Smooth muscle cell (in vitro differentiated cells): ENCODE data around the gene ROBO2. TPM values are rescaled to one million over a fixed set of nuclear protein-coding genes. Genes with fewer than 3 reads are reported as not detected.

Experiments
- DNase-seq: peaks from one replicate; lab custom pipeline; 2025; ENCODE audit not compliant: unreplicated experiment; lab: John Stamatoyannopoulos, UW
- H2AFZ ChIP-seq: fragments of 200-600 bp; sonication (generic); 2 replicates; pipeline ENCODE4 v1.6.0; 2016; ENCODE audit warnings: antibody characterized with exemption, low read depth, mild to moderate bottlenecking
- H3F3A ChIP-seq: fragments of 200-600 bp; sonication (generic); 2 replicates; pipeline ENCODE4 v1.6.0; 2017; ENCODE audit warnings: antibody characterized with exemption, low read depth
- H3K27ac ChIP-seq: fragments of 200-600 bp; sonication (generic); 2 replicates; pipeline ENCODE4 v1.5.1; 2016; ENCODE audit warnings: low read depth, mild to moderate bottlenecking
- H3K27me3 ChIP-seq: fragments of 200-600 bp; sonication (generic); 2 replicates; pipeline ENCODE4 v1.6.1; 2016; ENCODE audit warnings: low read depth, mild to moderate bottlenecking
- H3K36me3 ChIP-seq: fragments of 200-600 bp; sonication (generic); 2 replicates; pipeline ENCODE4 v1.5.1; 2016; ENCODE audit warnings: low read depth
- H3K4me1 ChIP-seq: fragments of 200-600 bp; sonication (generic); 2 replicates; pipeline ENCODE4 v1.5.1; 2016; ENCODE audit warnings: low read depth
- H3K4me2 ChIP-seq: fragments of 200-600 bp; sonication (generic); 2 replicates; pipeline ENCODE4 v1.6.0; 2016; ENCODE audit warnings: mild to moderate bottlenecking
- H3K4me3 ChIP-seq: fragments of 200-600 bp; sonication (generic); 2 replicates; pipeline ENCODE4 v1.5.1; 2016; ENCODE audit warnings: mild to moderate bottlenecking
- H3K79me2 ChIP-seq: fragments of 200-600 bp; sonication (generic); 2 replicates; pipeline ENCODE4 v1.6.0; 2016; ENCODE audit warnings: low read depth, mild to moderate bottlenecking
- H3K9ac ChIP-seq: fragments of 200-600 bp; sonication (generic); 2 replicates; pipeline ENCODE4 v1.6.0; 2016; ENCODE audit warnings: low read depth
- H3K9me3 ChIP-seq: fragments of 200-600 bp; sonication (generic); replicated peaks from 2 replicates; pipeline ENCODE4 v1.5.1; 2016; ENCODE audit warnings: low read depth
- H4K20me1 ChIP-seq: fragments of 200-600 bp; sonication (generic); 2 replicates; pipeline ENCODE4 v1.6.0; 2016; ENCODE audit warnings: low read depth
- CTCF ChIP-seq: fragments of 200-600 bp; sonication (generic); IDR thresholded peaks from 2 replicates; pipeline ENCODE4 v1.5.1; 2017; ENCODE audit warnings: borderline replicate concordance, mild to moderate bottlenecking, antibody characterized with exemption; ENCODE audit not compliant: insufficient read depth, poor library complexity, severe bottlenecking
- WGBS: methylation state at CpG from one replicate; pipeline ENCODE4 v1.1.7; 2016; ENCODE audit warnings: low lambda C conversion rate; 5-methylcytosine and 5-hydroxymethylcytosine counted together
- polyA plus RNA-seq: library from polyadenylated mRNA; unstranded; fragments of >200 nt; fragmentation: Nextera tagmentation; extraction: Ambion mirVana; gene quantifications from 2 replicates; pipeline ENCODE4 v1.2.1, GENCODE V29; 2016
- total RNA-seq: library from RNA; depleted of rRNA; stranded (reverse); fragments of >200 nt; gene quantifications from 2 replicates; pipeline ENCODE4 v1.2.3, GENCODE V29; 2014

Gene ROBO2
- total and polyA plus RNA-seq, 2 experiments from 2014 or later, result 23.9 to 54.4 TPM

GRCh38 chr3:77186728-77187127, 146.8 kb downstream of the ROBO2 start:
- no peaks in the 10 kb centered on the region for H3K9me3 ChIP-seq
- H3K9ac ChIP-seq, result no peak overlapping the region
- no peaks in the 10 kb centered on the region for H3F3A ChIP-seq
- 77% methylated on average over 4 of the region's 4 CpGs for WGBS
- no peaks in the 10 kb centered on the region for H3K27me3 ChIP-seq
- H3K27ac ChIP-seq, result no peak overlapping the region
- no peaks in the 10 kb centered on the region for H3K36me3 ChIP-seq
- no peak overlapping the region for H2AFZ ChIP-seq
- no peak for TF ChIP-seq CTCF
- no peak overlapping the region for H3K4me2 ChIP-seq
- H3K4me3 ChIP-seq, result no peak overlapping the region
- peaks cover 6% of the 10 kb centered on the region for H4K20me1 ChIP-seq
- H3K4me1 ChIP-seq, result peaks cover 8% of the 10 kb centered on the region
- no peak for DNase-seq
- no peaks in the 10 kb centered on the region for H3K79me2 ChIP-seq

GRCh38 chr3:77188210-77188609, 148.3 kb downstream of the ROBO2 start:
- 87% methylated on average over 2 of the region's 2 CpGs for WGBS
- TF ChIP-seq CTCF, result no peak
- no peak overlapping the region for H3K4me2 ChIP-seq
- no peak overlapping the region for H3K27ac ChIP-seq
- no peaks in the 10 kb centered on the region for H3K27me3 ChIP-seq
- no peaks in the 10 kb centered on the region for H3K79me2 ChIP-seq
- peaks cover 6% of the 10 kb centered on the region for H4K20me1 ChIP-seq
- no peaks in the 10 kb centered on the region for H3K36me3 ChIP-seq
- H3F3A ChIP-seq, result no peaks in the 10 kb centered on the region
- H3K9ac ChIP-seq, result no peak overlapping the region
- no peaks in the 10 kb centered on the region for H3K9me3 ChIP-seq
- no peak overlapping the region for H3K4me3 ChIP-seq
- H3K4me1 ChIP-seq, result peaks cover 8% of the 10 kb centered on the region
- no peak overlapping the region for H2AFZ ChIP-seq
- no peak for DNase-seq

DNA sequence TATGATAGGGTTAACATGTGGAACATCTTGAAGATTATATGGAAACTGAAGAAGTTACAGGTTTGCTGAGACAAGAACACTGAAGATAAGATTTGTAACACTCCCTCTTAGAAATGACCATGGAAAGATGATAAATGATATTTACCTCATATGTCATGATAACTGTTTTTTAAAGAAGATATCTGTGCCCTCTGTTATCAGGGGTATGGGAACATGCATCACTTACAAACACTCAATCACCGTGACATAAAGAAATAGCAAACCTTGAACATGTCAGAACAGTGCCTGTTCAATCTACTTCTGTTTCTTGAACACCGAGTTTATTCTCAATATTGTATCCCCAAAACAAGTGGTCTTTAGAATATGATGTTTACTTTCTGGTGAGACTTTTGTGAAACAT, 149.4 kb downstream of the ROBO2 start:
- H3F3A ChIP-seq, result no peaks in the 10 kb centered on the region
- H2AFZ ChIP-seq, result no peak overlapping the region
- H3K9me3 ChIP-seq, result no peaks in the 10 kb centered on the region
- no peak for DNase-seq
- peaks cover 8% of the 10 kb centered on the region for H3K4me1 ChIP-seq
- H3K4me2 ChIP-seq, result no peak overlapping the region
- H4K20me1 ChIP-seq, result peaks cover 5% of the 10 kb centered on the region
- no peak overlapping the region for H3K9ac ChIP-seq
- H3K36me3 ChIP-seq, result no peaks in the 10 kb centered on the region
- WGBS, result 93% methylated on average over 2 of the region's 2 CpGs
- TF ChIP-seq CTCF, result no peak
- H3K27ac ChIP-seq, result no peak overlapping the region
- H3K4me3 ChIP-seq, result no peak overlapping the region
- H3K79me2 ChIP-seq, result no peaks in the 10 kb centered on the region
- H3K27me3 ChIP-seq, result no peaks in the 10 kb centered on the region

GRCh38 chr3:77189684-77190083, 149.8 kb downstream of the ROBO2 start:
- Histone ChIP-seq H3K4me3 (no peak overlapping the region), H3K4me1 (peaks cover 8% of the 10 kb centered on the region), H3K27me3 (no peaks in the 10 kb centered on the region), H3K36me3 (no peaks in the 10 kb centered on the region), H3K4me2 (no peak overlapping the region), H2AFZ (no peak overlapping the region), H3K27ac (no peak overlapping the region), H3K9ac (no peak overlapping the region), H4K20me1 (peaks cover under 1% of the 10 kb centered on the region), H3K79me2 (no peaks in the 10 kb centered on the region), H3K9me3 (no peaks in the 10 kb centered on the region), H3F3A (no peaks in the 10 kb centered on the region)
- no peak for TF ChIP-seq CTCF
- DNase-seq, result no peak
- 73% methylated on average over 2 of the region's 2 CpGs for WGBS
